Spleen (tissue), 11 donors: ENCODE results near the gene SFXN5. TPM values are rescaled to one million over a fixed set of nuclear protein-coding genes. Genes with fewer than 3 reads are reported as not detected.

Experiments used
- DNase-seq: peaks from one replicate; pipeline ENCODE4 v3.0.0-alpha.2; 2020
- H3K27ac ChIP-seq, 8 donors: fragments of 200-600 bp; sonication (generic) in 7 of 8; 1 replicate in 4 of 8; 2 replicates in 4 of 8; pipeline versions ENCODE4 v1.5.0 to v1.8.0; 2016 to 2021; ENCODE audit warnings: inconsistent platforms in 4 of 8, mild to moderate bottlenecking in 4 of 8, moderate library complexity in 1 of 8
- H3K27me3 ChIP-seq, 7 donors: fragments of 200-600 bp; sonication (generic) in 6 of 7; replicated peaks in 1 of 7; 1 replicate in 4 of 7; 2 replicates in 3 of 7; pipeline versions ENCODE4 v1.5.0 to v1.8.0; 2016 to 2021; ENCODE audit warnings: inconsistent platforms in 3 of 7, mild to moderate bottlenecking in 1 of 7
- H3K36me3 ChIP-seq, 6 donors: fragments of 200-600 bp; sonication (generic) in 5 of 6; 1 replicate in 4 of 6; 2 replicates in 2 of 6; pipeline versions ENCODE4 v1.5.0 to v1.8.0; 2016 to 2021; ENCODE audit warnings: inconsistent platforms in 2 of 6
- H3K4me1 ChIP-seq, 6 donors: fragments of 200-600 bp; sonication (generic) in 5 of 6; 1 replicate in 3 of 6; 2 replicates in 3 of 6; pipeline versions ENCODE4 v1.5.0 to v1.8.0; 2016 to 2021; ENCODE audit warnings: inconsistent platforms in 3 of 6
- H3K4me3 ChIP-seq, 8 donors: fragments of 200-600 bp; sonication (generic) in 7 of 8; 1 replicate in 4 of 8; 2 replicates in 4 of 8; pipeline versions ENCODE4 v1.5.0 to v1.8.0; 2016 to 2021; ENCODE audit warnings: inconsistent platforms in 4 of 8, mild to moderate bottlenecking in 4 of 8, moderate library complexity in 2 of 8
- H3K9me3 ChIP-seq, 8 donors: fragments of 200-600 bp; sonication (generic) in 7 of 8; 1 replicate in 4 of 8; 2 replicates in 4 of 8; pipeline versions ENCODE4 v1.5.0 to v1.8.0; 2016 to 2021; ENCODE audit warnings: inconsistent platforms in 4 of 8
- CTCF ChIP-seq, 11 experiments: fragments of 200-600 bp in 7 of 11; fragments of 450-650 bp in 4 of 11; sonication (generic) in 4 of 11; IDR thresholded peaks in 8 of 11; conservative IDR thresholded peaks in 3 of 11; 1 replicate in 7 of 11; 2 replicates in 4 of 11; pipeline versions ENCODE4 v1.4.0 to v1.8.0; 2016 to 2021; ENCODE audit warnings: antibody characterized with exemption in 11 of 11, inconsistent platforms in 4 of 11, mild to moderate bottlenecking in 1 of 11
- POLR2A ChIP-seq, 3 donors: fragments of 450-650 bp; IDR thresholded peaks; one replicate each; pipeline ENCODE4 v1.5.1; 2017; ENCODE audit warnings: antibody characterized with exemption in 3 of 3, mild to moderate bottlenecking in 1 of 3
- POLR2AphosphoS5 ChIP-seq, 3 donors: sonication (generic); formaldehyde crosslinking; IDR thresholded peaks; one replicate each; pipeline ENCODE4 v1.5.1; 2017; ENCODE audit warnings: antibody characterized with exemption in 3 of 3
- WGBS, 5 donors: extraction: QIAGEN DNeasy Blood & Tissue Kit in 3 of 5; methylation state at CpG; one replicate each; pipeline versions ENCODE4 v1.1.5 to v1.1.7; 2013 to 2018; 5-methylcytosine and 5-hydroxymethylcytosine counted together
- intact Hi-C: fragments of 100-400 bp; cut with DNase I; formaldehyde crosslinking; loops from one replicate; pipeline ENCODE4 v1.15.0; 2023; ENCODE audit warnings: low total_unique reads
- polyA plus RNA-seq, 3 donors: library from polyadenylated mRNA; stranded (reverse); fragments of 200-250 nt; gene quantifications; one replicate each; pipeline ENCODE4 v1.2.1, GENCODE V29; 2013
- total RNA-seq, 7 donors: library from RNA; depleted of rRNA in 3 of 7; stranded (reverse); fragments of >200 nt in 3 of 7; fragmentation: NEBNext Ultra II Directional in 4 of 7; extraction: Animal tissue kit (Norgen Biotek cat#: 25700) in 4 of 7; gene quantifications; one replicate each; pipeline versions ENCODE4 v1.1.0 to v1.2.1, GENCODE V29; 2016 to 2021
- donor health status: healthy with polysubstance abuse.
- donor health status: DM: no; HTN: no; CAD: no; lungs with moderate emphysema.
- donor health status: DM: no; HTN: no; CAD: no.
- donor health status: Bipolar disorder and iron deficiency.
- donor health status: healthy.
- donor health status: DM: no; HTN: no; CAD: no.
- donor health status: DM: yes; HTN: yes; CAD: no.

Gene SFXN5
- total and polyA plus RNA-seq, 10 donors: 2.6 to 41.4 (median 22.9) TPM

GRCh38 chr2:73072129-73072395 lies 550 bp upstream of the SFXN5 start:
- TF ChIP-seq POLR2AphosphoS5 (IDR thresholded peaks at IDR 0.05) (no peak), CTCF (IDR thresholded peaks at IDR 0.05 in 8 of 11, conservative IDR thresholded peaks at IDR 0.05 in 3 of 11) (no peak), POLR2A (IDR thresholded peaks at IDR 0.05) (no peak)

GRCh38 chr2:73070643-73071359 lies 711 bp downstream of the SFXN5 start:
- H3K27ac ChIP-seq: peak overlapping the region; percentile 92 to 97 (median 94)
- intact Hi-C loops: no loop called here
- peak overlapping the region; percentile 67 to 99 (median 89) for H3K4me3 ChIP-seq
- 0 to 1% (median 0%) methylated on average over 28 to 83 of the region's 83 CpGs for WGBS, 5 donors
- peaks cover 0 to 27% (median 4%) of the 10 kb centered on the region in 6 donors for H3K36me3 ChIP-seq
- H3K9me3 ChIP-seq: no peaks in the 10 kb centered on the region
- no peak for TF ChIP-seq CTCF (IDR thresholded peaks at IDR 0.05 in 8 of 11, conservative IDR thresholded peaks at IDR 0.05 in 3 of 11)
- peak in 1 of 3 donors; percentile 27 for TF ChIP-seq POLR2AphosphoS5 (IDR thresholded peaks at IDR 0.05)
- peak in 1 of 3 donors; percentile 2 for TF ChIP-seq POLR2A (IDR thresholded peaks at IDR 0.05)
- peaks cover 18 to 47% (median 30%) of the 10 kb centered on the region in 6 donors for H3K4me1 ChIP-seq
- DNase-seq: peak; percentile 93
- H3K27me3 ChIP-seq: no peaks in the 10 kb centered on the region

More at GRCh38 chr2:73072129-73072395, 550 bp upstream of the SFXN5 start:
- intact Hi-C loops: no loop called here
- no peaks in the 10 kb centered on the region for H3K27me3 ChIP-seq
- H3K9me3 ChIP-seq: no peaks in the 10 kb centered on the region
- no peak for DNase-seq
- peak overlapping the region; percentile 92 to 97 (median 94) for H3K27ac ChIP-seq
- peak overlapping the region; percentile 67 to 99 (median 89) for H3K4me3 ChIP-seq
- WGBS, 5 donors: 13 to 20% (median 16%) methylated on average over 11 of the region's 11 CpGs
- H3K4me1 ChIP-seq: peaks cover 18 to 47% (median 30%) of the 10 kb centered on the region in 6 donors
- H3K36me3 ChIP-seq: peaks cover 0 to 40% (median 6%) of the 10 kb centered on the region in 6 donors

- DNase-seq: peak; percentile 75
- peak overlapping the region in 7 of 8 donors; percentile 92 to 97 (median 95) for H3K27ac ChIP-seq
- no peak for TF ChIP-seq POLR2A (IDR thresholded peaks at IDR 0.05)
- TF ChIP-seq POLR2AphosphoS5 (IDR thresholded peaks at IDR 0.05): no peak
- TF ChIP-seq CTCF (IDR thresholded peaks at IDR 0.05 in 8 of 11, conservative IDR thresholded peaks at IDR 0.05 in 3 of 11): no peak
- no peaks in the 10 kb centered on the region for H3K9me3 ChIP-seq
- intact Hi-C loops: no loop called here
- H3K36me3 ChIP-seq: peaks cover 0 to 23% (median under 1%) of the 10 kb centered on the region in 6 donors
- H3K4me1 ChIP-seq: peaks cover 18 to 47% (median 30%) of the 10 kb centered on the region in 6 donors
- 8 to 12% (median 11%) methylated on average over 29 of the region's 29 CpGs for WGBS, 5 donors
- no peaks in the 10 kb centered on the region for H3K27me3 ChIP-seq
- H3K4me3 ChIP-seq: peak overlapping the region; percentile 67 to 99 (median 89)
These were observed 1.5 kb downstream of the SFXN5 start for GRCh38 chr2:73069855-73070642.
